ENCODE results near the gene XIRP2.
"Not testable (repeated sequence)": the region's sequence is repeated elsewhere in the genome, so short reads cannot be mapped to it uniquely, and the experiment has no call there.

XIRP2 gene

GRCh38 chr2:166942377-166942776 lies 54.1 kb downstream of the XIRP2 start:
- no peak for DNase-seq (ENCODE audit: low read depth, low spot score)

- no peak for DNase-seq (ENCODE audit: low read depth, low spot score)
These were observed 56.6 kb downstream of the XIRP2 start for GRCh38 chr2:166944909-166945308.

- no peak for DNase-seq (ENCODE audit: low read depth, low spot score)
These were observed 69.4 kb downstream of the XIRP2 start for GRCh38 chr2:166957686-166958085.

- no peak for DNase-seq (ENCODE audit: low read depth, low spot score)
These were observed 70.8 kb downstream of the XIRP2 start for GRCh38 chr2:166958986-166959481.

- no peak for DNase-seq (ENCODE audit: low read depth, low spot score)
These were observed 71.3 kb downstream of the XIRP2 start for GRCh38 chr2:166959556-166959955.

GRCh38 chr2:166960702-166961270 lies 72.5 kb downstream of the XIRP2 start:
- no peak for DNase-seq (ENCODE audit: low read depth, low spot score)

GRCh38 chr2:166961933-166962332 lies 73.7 kb downstream of the XIRP2 start:
- DNase-seq (ENCODE audit: low read depth, low spot score), result no peak

- DNase-seq (ENCODE audit: low read depth, low spot score), result no peak
These were observed 81.2 kb downstream of the XIRP2 start for GRCh38 chr2:166969486-166969885.

- no peak for DNase-seq (ENCODE audit: low read depth, low spot score)
These were observed 83.7 kb downstream of the XIRP2 start for GRCh38 chr2:166972002-166972401.

GRCh38 chr2:166972418-166972817 lies 84.1 kb downstream of the XIRP2 start:
- no peak for DNase-seq (ENCODE audit: low read depth, low spot score)

- DNase-seq (ENCODE audit: low read depth, low spot score), result no peak
These were observed 95.9 kb downstream of the XIRP2 start for GRCh38 chr2:166984188-166984587.

- DNase-seq (ENCODE audit: low read depth, low spot score), result no peak
These were observed 96.5 kb downstream of the XIRP2 start for GRCh38 chr2:166984797-166985196.

- no peak for DNase-seq (ENCODE audit: low read depth, low spot score)
These were observed 106.5 kb downstream of the XIRP2 start for GRCh38 chr2:166994588-166995336.

- DNase-seq (ENCODE audit: low read depth, low spot score), result no peak
These were observed 108.2 kb downstream of the XIRP2 start for GRCh38 chr2:166996465-166996864.

GRCh38 chr2:167001165-167001564 lies 112.9 kb downstream of the XIRP2 start:
- DNase-seq (ENCODE audit: low read depth, low spot score), result no peak

GRCh38 chr2:167005096-167005495 lies 116.8 kb downstream of the XIRP2 start:
- DNase-seq (ENCODE audit: low read depth, low spot score), result no peak

- DNase-seq (ENCODE audit: low read depth, low spot score), result peak; percentile 2
These were observed 124.9 kb downstream of the XIRP2 start for GRCh38 chr2:167013227-167013626.

GRCh38 chr2:167015806-167016205 lies 127.5 kb downstream of the XIRP2 start:
- DNase-seq (ENCODE audit: low read depth, low spot score), result no peak

- no peak for DNase-seq (ENCODE audit: low read depth, low spot score)
These were observed 128.7 kb downstream of the XIRP2 start for GRCh38 chr2:167017021-167017420.

- DNase-seq (ENCODE audit: low read depth, low spot score), result no peak
These were observed 130.3 kb downstream of the XIRP2 start for GRCh38 chr2:167018590-167018989.

GRCh38 chr2:167028503-167028902 lies 140.2 kb downstream of the XIRP2 start:
- no peak for DNase-seq (ENCODE audit: low read depth, low spot score)

GRCh38 chr2:167034976-167035375 lies 146.7 kb downstream of the XIRP2 start:
- DNase-seq (ENCODE audit: low read depth, low spot score), result not testable (repeated sequence)

- DNase-seq (ENCODE audit: low read depth, low spot score), result no peak
These were observed 160.5 kb downstream of the XIRP2 start for GRCh38 chr2:167048829-167049228.

Data from astrocyte of the hippocampus (primary cell).